HG03558 (cell line): ENCODE data around the gene DGCR8.

Source experiments
- ATAC-seq: cut with Tn5 transposase; IDR thresholded peaks from one replicate; pipeline ENCODE4 v1.9.1; 2021; ENCODE audit warnings: moderate number of reproducible peaks; ENCODE audit not compliant: unreplicated experiment; ENCODE audit errors: extremely low read depth

The DGCR8 gene

DNA sequence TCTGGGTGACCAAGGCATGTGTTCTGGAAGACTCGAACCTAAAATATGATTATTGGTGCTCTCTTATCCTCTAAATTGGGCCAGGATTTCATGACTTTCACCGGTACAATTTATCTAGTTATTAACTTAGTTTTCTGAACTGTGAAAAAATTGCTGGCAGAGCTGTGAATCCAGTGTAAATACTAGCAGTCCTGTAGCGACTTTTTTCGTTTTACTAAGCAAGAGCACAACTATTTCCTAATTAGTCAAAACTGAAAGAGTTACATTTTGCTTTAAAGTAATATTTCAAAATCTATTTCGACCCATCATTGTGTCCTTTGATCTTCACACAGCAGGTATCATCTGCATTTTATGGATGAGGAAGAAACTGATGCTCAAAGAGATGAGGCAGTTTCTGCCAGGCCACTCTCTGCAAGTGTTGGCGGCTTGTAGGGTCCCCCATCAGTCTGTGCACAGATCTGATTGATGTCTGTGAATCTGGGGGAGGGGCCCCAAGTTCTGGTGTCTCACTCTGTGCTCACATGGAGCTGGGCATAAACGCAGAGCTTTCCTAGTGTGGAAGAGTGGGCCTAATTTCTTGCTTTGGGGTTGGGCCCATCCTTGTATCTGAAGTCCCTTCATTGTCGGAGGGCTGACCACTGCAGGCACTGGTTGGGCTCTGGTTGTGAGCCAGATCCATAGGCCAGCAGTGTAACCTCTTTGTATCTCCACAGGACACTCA, 38.4 kb downstream of the DGCR8 start:
- ATAC-seq, result no peak

DNA sequence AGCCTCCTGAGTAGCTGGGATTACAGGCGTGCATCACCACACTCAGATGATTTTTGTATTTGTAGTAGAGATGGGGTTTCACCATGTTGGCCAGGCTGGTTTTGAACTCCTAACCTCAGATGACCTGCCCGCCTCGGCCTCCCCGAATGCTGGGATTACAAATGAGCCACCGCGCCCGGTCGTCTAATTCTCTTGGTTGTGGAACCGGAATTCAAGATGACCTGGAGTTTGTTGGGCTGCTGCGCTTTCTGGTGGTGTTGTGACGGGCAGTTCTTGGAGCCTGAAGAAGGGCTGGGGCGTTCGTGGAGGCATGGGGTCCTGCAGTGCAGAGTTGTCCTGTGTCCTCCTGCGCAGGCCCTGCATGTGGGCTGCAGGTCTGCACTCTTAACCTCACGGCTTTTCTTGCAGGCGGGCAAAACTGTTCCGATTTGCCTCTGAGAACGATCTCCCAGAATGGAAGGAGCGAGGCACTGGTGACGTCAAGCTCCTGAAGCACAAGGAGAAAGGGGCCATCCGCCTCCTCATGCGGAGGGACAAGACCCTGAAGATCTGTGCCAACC, 41.9 kb downstream of the DGCR8 start:
- ATAC-seq, result no peak

DNA sequence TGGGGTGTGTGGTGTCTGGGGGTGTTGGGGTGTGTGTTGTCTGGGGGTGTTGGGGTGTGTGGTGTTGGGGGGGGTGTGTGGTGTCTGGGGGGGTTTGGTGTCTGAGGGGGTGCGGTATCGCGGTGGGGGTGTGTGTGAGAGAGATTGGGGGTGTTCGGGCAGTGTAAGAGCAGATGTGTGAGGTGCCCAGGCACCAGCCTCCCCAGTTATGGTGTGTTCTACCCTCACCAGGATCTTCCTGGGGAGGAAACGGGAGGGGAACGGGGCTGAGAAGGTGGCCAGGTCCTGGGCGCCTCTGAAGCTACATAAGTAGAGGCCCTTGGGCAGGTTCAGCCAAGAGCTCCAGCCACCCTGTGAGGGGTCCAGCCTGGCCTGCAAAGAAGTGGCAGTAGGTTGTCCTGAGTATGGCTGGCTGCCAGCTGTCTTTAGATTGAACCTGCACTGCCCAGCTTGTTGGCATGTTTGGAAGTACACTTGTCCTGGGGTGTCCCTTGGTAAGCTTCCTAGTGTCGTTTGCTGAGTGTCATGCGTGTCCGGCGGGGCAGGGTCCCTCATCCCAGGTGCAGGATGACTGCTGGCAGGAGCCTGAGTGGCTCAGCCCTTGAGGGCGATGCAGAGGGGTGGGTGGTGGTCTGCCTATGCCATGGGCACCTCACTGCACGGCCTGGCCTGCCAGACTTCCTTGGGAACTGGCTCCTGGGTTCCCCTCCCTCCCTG, 43.5 kb downstream of the DGCR8 start:
- no peak for ATAC-seq

DNA sequence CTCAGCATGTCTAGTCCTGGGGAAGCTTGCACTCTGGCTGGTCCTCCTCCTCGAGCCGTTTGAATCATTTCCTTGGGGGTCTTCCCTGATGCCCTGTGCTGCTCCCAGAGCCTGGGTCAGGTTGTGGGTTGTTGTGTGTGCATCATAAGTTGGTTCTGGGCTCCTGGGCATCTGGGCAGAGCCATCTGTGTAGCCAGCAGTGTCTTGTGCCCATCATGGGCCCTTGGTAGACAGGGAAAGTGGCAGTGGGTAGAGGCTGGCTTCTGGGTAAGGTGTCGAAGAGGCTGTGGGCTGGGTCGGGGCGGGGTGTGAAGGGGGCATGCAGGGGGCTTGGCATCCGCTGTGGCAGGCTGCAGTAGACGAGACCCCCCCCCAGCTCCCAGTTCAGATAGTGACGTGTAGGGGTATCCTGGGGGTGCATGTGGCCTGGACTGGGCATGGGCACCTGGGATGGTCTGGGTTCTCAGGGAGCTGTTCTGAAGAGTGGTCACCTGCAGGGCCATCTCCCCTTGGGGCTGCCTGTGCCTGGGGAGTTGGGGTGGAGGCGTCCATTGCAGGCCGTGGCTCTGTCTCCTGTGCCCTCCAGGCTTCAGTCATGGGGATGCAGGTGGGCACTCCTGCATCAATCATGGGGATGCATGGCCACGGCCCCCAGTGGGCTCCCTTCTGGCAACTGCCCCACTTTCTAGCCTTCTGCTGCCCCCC, 44.2 kb downstream of the DGCR8 start:
- ATAC-seq, result no peak

- ATAC-seq, result no peak
These were observed 45.4 kb downstream of the DGCR8 start for GRCh38 chr22:20125201-20126174.

GRCh38 chr22:20126284-20127029, 46.4 kb downstream of the DGCR8 start:
- no peak for ATAC-seq

- ATAC-seq, result no peak
These were observed 47.4 kb downstream of the DGCR8 start for GRCh38 chr22:20127318-20127868.

DNA sequence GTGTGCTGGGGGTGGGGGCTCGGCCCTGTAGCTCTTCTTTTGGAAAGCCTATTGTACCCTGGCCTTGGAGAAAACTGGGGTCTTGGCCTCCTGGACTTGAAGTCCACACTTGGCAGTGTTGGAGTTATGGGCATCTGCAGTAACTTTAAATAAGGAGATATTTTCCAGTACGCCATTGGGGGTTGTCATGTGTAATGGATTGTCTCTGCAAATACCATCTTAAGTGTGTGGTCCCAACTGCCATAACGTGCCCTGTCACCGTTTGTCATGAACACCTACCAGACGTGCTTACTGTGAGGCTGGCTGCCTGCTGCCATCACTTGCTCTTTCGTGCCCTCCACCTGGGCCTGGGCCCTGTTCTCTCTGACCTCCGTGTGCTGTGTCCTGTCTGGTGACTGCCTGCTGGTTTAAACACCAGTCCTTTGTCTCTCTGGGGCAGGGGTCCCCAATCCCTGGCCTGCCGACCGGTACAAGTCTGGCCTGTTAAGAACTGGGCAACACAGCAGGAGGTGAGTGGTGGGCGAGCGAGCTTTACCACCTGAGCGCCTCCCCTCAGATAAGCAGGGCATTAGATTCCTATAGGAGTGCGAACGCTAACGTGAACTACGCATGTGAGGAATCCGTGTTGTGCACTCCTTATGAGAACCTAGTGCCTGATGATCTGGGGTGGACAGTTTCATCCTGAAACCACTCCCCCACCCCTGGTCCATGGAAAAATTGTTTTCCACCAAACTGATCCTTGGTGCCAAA, 48.0 kb downstream of the DGCR8 start:
- ATAC-seq, result no peak

- ATAC-seq, result no peak
These were observed 48.5 kb downstream of the DGCR8 start for GRCh38 chr22:20128619-20128901.

DNA sequence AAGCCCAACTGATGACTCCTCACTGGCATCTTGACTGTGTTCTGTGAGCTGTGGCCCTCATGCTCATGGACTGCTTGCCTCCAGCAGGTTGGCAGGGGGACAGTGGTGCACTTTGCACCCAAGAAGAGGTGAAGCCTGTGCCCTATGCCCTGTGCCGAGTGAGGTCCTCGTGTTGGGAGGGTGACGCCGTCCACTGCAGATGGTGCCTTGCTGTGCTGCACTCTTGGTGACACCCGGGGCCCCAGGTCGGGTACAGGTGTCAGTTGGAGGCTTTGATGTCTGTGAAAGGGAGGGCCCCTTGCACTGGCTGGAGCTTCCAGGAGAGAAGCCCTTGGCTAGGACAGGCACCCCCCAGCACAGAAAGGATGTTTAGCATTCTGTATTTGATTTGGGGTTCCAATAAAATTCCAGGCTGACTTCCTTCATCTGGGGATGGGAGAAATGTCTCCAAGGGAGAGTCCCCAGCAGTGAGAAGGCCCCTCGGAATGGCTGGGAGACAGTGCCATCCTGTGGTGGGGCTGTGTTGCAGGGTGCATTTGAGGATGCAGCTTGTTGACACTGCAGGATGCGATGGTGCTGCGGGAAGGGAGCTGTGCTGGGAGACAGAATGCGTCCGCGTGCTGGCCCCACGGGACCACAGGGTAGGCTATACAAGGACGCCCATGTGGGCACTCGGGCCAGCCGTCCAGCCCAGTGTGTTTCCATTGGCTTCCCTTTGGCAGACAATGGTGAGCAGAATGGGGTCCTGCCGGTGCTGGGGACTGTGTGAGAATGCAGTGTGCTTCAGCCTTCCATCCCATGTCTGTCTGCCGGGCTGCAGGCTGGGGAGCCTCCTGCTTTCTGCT, 49.1 kb downstream of the DGCR8 start:
- ATAC-seq, result no peak

- ATAC-seq, result no peak
These were observed 49.6 kb downstream of the DGCR8 start for GRCh38 chr22:20129747-20130014.

- ATAC-seq, result no peak
These were observed 50.3 kb downstream of the DGCR8 start for GRCh38 chr22:20130319-20130718.

GRCh38 chr22:20130731-20131596, 50.9 kb downstream of the DGCR8 start:
- no peak for ATAC-seq

DNA sequence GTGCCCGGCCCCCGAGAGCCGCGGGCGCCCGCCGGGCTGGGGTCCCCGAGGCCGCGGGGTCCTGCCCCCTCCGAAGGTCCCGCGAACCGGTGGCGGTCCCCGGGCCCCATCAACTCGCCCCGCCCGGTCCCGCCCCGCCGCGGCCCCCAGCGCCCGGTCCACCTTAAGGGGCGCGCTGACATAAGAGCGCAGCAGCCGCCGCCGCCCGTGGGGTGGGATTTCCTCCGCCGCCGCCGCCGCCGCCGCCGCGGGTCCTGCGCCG, 51.5 kb downstream of the DGCR8 start, which contains the start of gene ZDHHC8:
TSS of gene ZDHHC8 (plus strand) at position 208 of the 262 bp plus-strand sequence. CDS start 144 bp downstream, outside the sequence.
- no peak for ATAC-seq

DNA sequence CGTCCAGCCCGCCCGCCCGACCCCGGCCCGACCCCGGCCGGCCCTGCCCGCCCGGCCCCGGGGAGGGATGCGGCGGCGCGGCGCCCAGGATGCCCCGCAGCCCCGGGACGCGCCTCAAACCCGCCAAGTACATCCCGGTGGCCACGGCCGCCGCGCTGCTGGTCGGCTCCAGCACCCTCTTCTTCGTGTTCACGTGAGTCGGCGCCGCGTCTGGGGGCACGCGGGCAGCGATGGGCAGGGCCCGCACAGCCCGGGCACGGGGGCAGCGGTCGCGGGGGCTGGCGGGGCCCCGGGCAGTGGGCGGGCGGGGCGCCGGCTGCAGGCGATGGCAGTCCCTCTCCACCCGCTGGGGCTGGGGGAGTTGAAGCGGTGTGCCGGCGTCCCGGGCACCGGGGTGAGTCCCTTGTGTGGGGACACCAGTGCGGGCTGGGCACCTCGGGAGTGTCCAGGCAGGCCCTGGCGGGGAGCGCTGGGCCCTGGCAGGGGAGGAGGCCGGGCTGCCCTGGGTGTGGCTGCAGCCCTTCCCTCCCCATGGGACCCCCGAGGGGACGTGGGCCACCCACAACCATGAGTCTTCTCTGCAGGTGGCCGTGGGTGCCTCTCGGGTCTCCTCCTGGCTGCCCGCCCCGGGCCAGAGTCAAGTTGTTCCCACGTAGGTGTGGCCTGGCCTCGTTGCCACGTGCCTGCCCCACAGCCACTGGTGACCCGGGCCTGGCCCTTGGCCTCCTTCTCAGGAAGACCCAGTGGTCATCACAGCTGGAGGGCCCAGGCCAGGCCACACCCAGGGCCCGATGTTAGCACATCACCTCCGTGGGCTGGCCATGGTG, 52.0 kb downstream of the DGCR8 start:
- ATAC-seq, result no peak

GRCh38 chr22:20132686-20133246, 52.7 kb downstream of the DGCR8 start:
- no peak for ATAC-seq
